Breast epithelium (tissue), 3 donors: ENCODE results near the gene DNAJC9.

ENCODE experiments used
- POLR2A ChIP-seq: fragments of 450-650 bp; IDR thresholded peaks from one replicate; pipeline ENCODE4 v1.6.1; 2016; ENCODE audit warnings: antibody characterized with exemption, mild to moderate bottlenecking, moderate library complexity
- POLR2AphosphoS5 ChIP-seq, 3 donors: sonication (generic); formaldehyde crosslinking; IDR thresholded peaks; one replicate each; pipeline ENCODE4 v1.6.1; 2017; ENCODE audit warnings: antibody characterized with exemption in 3 of 3

DNA sequence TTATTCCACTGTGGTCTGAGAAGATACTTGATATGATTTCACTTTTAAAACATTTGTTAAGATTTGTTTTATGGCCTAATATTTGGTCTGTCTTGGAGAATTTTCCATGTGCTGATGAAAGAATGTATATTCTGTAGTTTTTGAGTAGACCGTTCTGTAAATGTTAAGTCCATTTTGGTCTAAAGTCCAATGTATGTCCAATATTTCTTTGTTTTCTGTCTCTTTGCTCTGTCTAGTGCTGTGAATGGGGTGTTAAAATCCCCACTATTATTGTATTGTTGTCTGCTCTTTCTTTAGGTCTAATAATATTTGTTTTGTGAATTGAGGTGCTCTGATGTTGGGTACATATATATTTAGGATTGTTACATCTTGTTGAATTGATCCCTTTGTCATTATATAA is 31.3 kb downstream of the DNAJC9 start:
- TF ChIP-seq POLR2A, result no peak
- no peak for TF ChIP-seq POLR2AphosphoS5 (IDR thresholded peaks at IDR 0.05)
